ENCODE data around the gene GABBR2. TPM values are rescaled to one million over a fixed set of nuclear protein-coding genes. Genes with fewer than 3 reads are reported as not detected.
A peak's percentile ranks its signal among the peaks of the same experiment; 100 is the strongest.

GABBR2 gene
- total and polyA plus RNA-seq, 9 of the 15 experiments (the other 6 are each of a cell fraction or from before 2014, with no cell fraction given): 0.15 to 1.9 (median 0.32) TPM

DNA sequence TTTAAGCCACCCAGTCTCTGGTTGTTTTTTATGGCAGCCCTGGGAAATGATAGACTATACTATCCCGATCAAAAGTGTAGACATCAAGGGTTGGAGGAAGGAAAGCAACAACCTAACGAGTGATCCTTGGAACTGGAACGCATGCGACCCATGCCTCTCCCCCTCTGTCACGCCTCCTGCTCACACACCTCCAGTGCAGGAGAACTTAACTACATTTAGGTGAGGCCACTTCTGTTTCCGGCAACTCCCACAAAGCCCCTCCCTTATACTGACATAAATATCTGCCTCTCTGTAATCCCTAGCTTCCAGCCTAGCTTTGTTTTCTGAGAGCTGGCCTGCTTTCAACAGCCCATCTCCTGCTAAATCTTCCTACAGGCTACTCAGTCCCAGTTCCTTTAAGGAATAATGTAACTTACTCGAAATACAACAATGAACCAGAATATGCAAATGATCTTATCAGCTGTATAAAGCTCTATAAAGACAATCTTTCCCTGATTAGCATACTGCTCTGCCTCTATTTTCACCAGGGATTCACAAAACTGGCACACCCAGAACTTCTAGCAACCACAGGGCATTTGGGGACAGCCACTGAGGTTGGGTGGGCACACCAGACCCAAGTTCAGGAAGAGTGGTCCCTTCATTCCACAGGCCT, 73.9 kb downstream of the GABBR2 start:
- in situ Hi-C loops (cut with MboI): no loop called here
- H3K4me2 ChIP-seq (ENCODE audit: insufficient read depth, low read length): no peak overlapping the region; the same call in none of the 2 replicates
- H2AFZ ChIP-seq (ENCODE audit: low read depth, low read length): peak overlapping the region; percentile 83
- TF ChIP-seq E2F6 (IDR thresholded peaks at IDR 0.05; ENCODE audit: borderline replicate concordance in 1 of 2, extremely low read depth in 1 of 2, insufficient read depth in 1 of 2, insufficient read length in 1 of 2, low read depth in 1 of 2, low read length in 1 of 2, poor library complexity in 1 of 2, severe bottlenecking in 1 of 2) (peak in 1 of 2 experiments; percentile 71), CAMTA2 (CRISPR knock-in tag; conservative IDR thresholded peaks at IDR 0.05) (no peak), SIX5 (IDR thresholded peaks at IDR 0.05; ENCODE audit: borderline replicate concordance in 1 of 2, insufficient read depth in 1 of 2, low read depth in 1 of 2, low read length in 2 of 2) (no peak), SREBF1 (IDR thresholded peaks at IDR 0.05; ENCODE audit: borderline replicate concordance, low read depth, low read length) (no peak), TOE1 (IDR thresholded peaks at IDR 0.05; ENCODE audit: borderline replicate concordance) (no peak), TOE1 (CRISPR knock-in tag; IDR thresholded peaks at IDR 0.05; ENCODE audit: borderline replicate concordance, low read depth) (no peak), HSF4 (CRISPR knock-in tag; IDR thresholded peaks at IDR 0.05; ENCODE audit: borderline replicate concordance) (no peak), ZNF184 (CRISPR knock-in tag; IDR thresholded peaks at IDR 0.05) (no peak), REST (IDR thresholded peaks at IDR 0.05; ENCODE audit: borderline replicate concordance) (no peak), REST (CRISPR knock-in tag; IDR thresholded peaks at IDR 0.05; ENCODE audit: low read depth) (no peak), CREM (IDR thresholded peaks at IDR 0.05; ENCODE audit: low read depth) (no peak), KDM4B (IDR thresholded peaks at IDR 0.05; ENCODE audit: borderline replicate concordance in 2 of 2, low read depth in 1 of 2) (no peak)

More for the DNA sequence above, 73.9 kb downstream of the GABBR2 start:
- no peak overlapping the region for H3K9ac ChIP-seq (ENCODE audit: insufficient read depth in 1 of 2, low read depth in 2 of 2, low read length in 2 of 2)
- no peaks in the 10 kb centered on the region for H3K9me3 ChIP-seq (replicated peaks; ENCODE audit: control insufficient read depth, insufficient read depth, low read depth, low read length)
- no peaks in the 10 kb centered on the region for H3K9me1 ChIP-seq (ENCODE audit: control insufficient read depth, insufficient read depth, low read length)
- H4K20me1 ChIP-seq (replicated peaks; ENCODE audit: control insufficient read depth, insufficient read depth, low read length): no peaks in the 10 kb centered on the region
- DNase-seq (ENCODE audit: extremely low read depth in 1 of 4, low spot score in 3 of 4) (peak; percentile 24 to 64 (median 38)), ATAC-seq (peak; percentile 98), FAIRE-seq (peak; percentile 63)
- H3K27ac ChIP-seq (ENCODE audit: extremely low read depth, low read depth, low read length): no peak overlapping the region
- 8% methylated on average over 7 of the region's 7 CpGs for WGBS (ENCODE audit: insufficient coverage, low coverage, missing lambda C conversion rate)
- H3K4me1 ChIP-seq (replicated peaks in 1 of 2; ENCODE audit: control insufficient read depth in 2 of 2, insufficient read depth in 2 of 2, low read length in 2 of 2): peaks cover 0 to 12% of the 10 kb centered on the region in 2 experiments; a peak in 3 of 5 replicates
- no TSS peak for BruUV-seq (replicated peaks)
- H3K4me3 ChIP-seq: no peak overlapping the region
- H3K79me2 ChIP-seq (ENCODE audit: control insufficient read depth, insufficient read depth, low read length): no peaks in the 10 kb centered on the region
- ChIA-PET POLR2A (interaction anchor here (0.6 to 0.7 kb wide), 3 partner anchors 9 to 733 kb away, joined by 3 to 4 read pairs (median 3); no protein-coding TSS in a partner anchor), CTCF (ENCODE audit: low intra/inter-chr PET ratio) (no interaction called here)
- no peaks in the 10 kb centered on the region; a peak in 1 of 5 replicates for H3K27me3 ChIP-seq (ENCODE audit: control insufficient read depth in 2 of 2, insufficient read depth in 2 of 2, low read length in 2 of 2)
- intact Hi-C loops (cut with micrococcal nuclease): no loop called here
- H3K36me3 ChIP-seq (ENCODE audit: control insufficient read depth, insufficient read depth, low read length): no peaks in the 10 kb centered on the region

Data from K562 (cell line).